ENCODE results near the gene AQP2.

The AQP2 gene

GRCh38 chr12:49948866-49949845, 1.4 kb upstream of the AQP2 start:
- H3K4me3 ChIP-seq (ENCODE audit: low read depth, low read length): no peak overlapping the region
- no peak for DNase-seq (ENCODE audit: low read depth, low spot score)
- TF ChIP-seq CTCF (IDR thresholded peaks at IDR 0.05; ENCODE audit: low read depth, low read length): no peak
- in situ Hi-C loops (cut with HindIII; ENCODE audit: low sequenced_read_pairs): no loop called here

GRCh38 chr12:49949866-49950265, 671 bp upstream of the AQP2 start:
- no peak for DNase-seq (ENCODE audit: low read depth, low spot score)
- no peak overlapping the region for H3K4me3 ChIP-seq (ENCODE audit: low read depth, low read length)
- TF ChIP-seq CTCF (IDR thresholded peaks at IDR 0.05; ENCODE audit: low read depth, low read length): no peak
- in situ Hi-C loops (cut with HindIII; ENCODE audit: low sequenced_read_pairs): no loop called here

- TF ChIP-seq CTCF (IDR thresholded peaks at IDR 0.05; ENCODE audit: low read depth, low read length): no peak
- DNase-seq (ENCODE audit: low read depth, low spot score): no peak
- in situ Hi-C loops (cut with HindIII; ENCODE audit: low sequenced_read_pairs): no loop called here
- no peak overlapping the region for H3K4me3 ChIP-seq (ENCODE audit: low read depth, low read length)
These were observed 1.1 kb downstream of the AQP2 start for GRCh38 chr12:49951411-49952240.

- in situ Hi-C loops (cut with HindIII; ENCODE audit: low sequenced_read_pairs): no loop called here
These were observed 2.0 kb downstream of the AQP2 start for GRCh38 chr12:49952391-49953055.

GRCh38 chr12:49953151-49953550, 2.6 kb downstream of the AQP2 start:
- DNase-seq (ENCODE audit: low read depth, low spot score): no peak
- no peak overlapping the region for H3K4me3 ChIP-seq (ENCODE audit: low read depth, low read length)
- no peak for TF ChIP-seq CTCF (IDR thresholded peaks at IDR 0.05; ENCODE audit: low read depth, low read length)
- in situ Hi-C loops (cut with HindIII; ENCODE audit: low sequenced_read_pairs): no loop called here

More at GRCh38 chr12:49952391-49953055, 2.0 kb downstream of the AQP2 start:
- no peak for DNase-seq (ENCODE audit: low read depth, low spot score)
- H3K4me3 ChIP-seq (ENCODE audit: low read depth, low read length): no peak overlapping the region
- TF ChIP-seq CTCF (IDR thresholded peaks at IDR 0.05; ENCODE audit: low read depth, low read length): no peak

All from astrocyte of the spinal cord (primary cell).